OCI-LY7 (cell line): Measurements from ENCODE around the gene C17orf67. TPM values are rescaled to one million over a fixed set of nuclear protein-coding genes. Genes with fewer than 3 reads are reported as not detected.

Experiments used
- BruUV-seq: library from RNA; stranded (reverse); fragments of 400-500 nt; replicated peaks from 2 replicates; lab custom pipeline; 2021; lab: Mats Ljungman, UMichigan
- CTCF ChIA-PET: fragments of 300-600 bp; sonication (Branson Sonifier 250); formaldehyde crosslinking; loops from one replicate; lab custom pipeline; 2022; ENCODE audit warnings: antibody characterized with exemption; ENCODE audit not compliant: unreplicated experiment; lab: Charles Lee
- POLR2A ChIA-PET: fragments of 300-600 bp; sonication (Branson Sonifier 250); formaldehyde crosslinking; loops from one replicate; lab custom pipeline; 2022; ENCODE audit warnings: antibody characterized with exemption; lab: Charles Lee
- DNase-seq: peaks from one replicate; pipeline ENCODE4 v3.0.0-alpha.2; 2015; ENCODE audit warnings: low spot score
- H2AFZ ChIP-seq: fragments of 200-600 bp; sonication (generic), shearing (Covaris generic); 2 replicates; pipeline ENCODE4 v1.6.1; 2014; ENCODE audit warnings: mild to moderate bottlenecking, antibody characterized with exemption, low read length, moderate library complexity
- H3K27ac ChIP-seq: fragments of 200-600 bp; sonication (generic); 2 replicates; pipeline ENCODE4 v1.5.1; 2014; ENCODE audit warnings: mixed run types, low read depth, mild to moderate bottlenecking, moderate library complexity, low read length, inconsistent platforms; ENCODE audit not compliant: poor library complexity, severe bottlenecking
- H3K36me3 ChIP-seq: fragments of 200-600 bp; sonication (generic); 2 replicates; pipeline ENCODE4 v1.6.1; 2014; ENCODE audit warnings: mild to moderate bottlenecking, antibody characterized with exemption, low read length, moderate library complexity, mixed read lengths; ENCODE audit not compliant: insufficient read depth
- H3K4me1 ChIP-seq: fragments of 200-600 bp; sonication (generic); 2 replicates; pipeline ENCODE4 v1.5.1; 2014; ENCODE audit warnings: mild to moderate bottlenecking, low read length; ENCODE audit not compliant: insufficient read depth, poor library complexity, severe bottlenecking
- H3K4me2 ChIP-seq: fragments of 200-600 bp; sonication (generic); 2 replicates; pipeline ENCODE4 v1.6.1; 2014; ENCODE audit warnings: mild to moderate bottlenecking, low read length
- H3K4me3 ChIP-seq: fragments of 200-600 bp; sonication (generic); 2 replicates; pipeline ENCODE4 v1.5.1; 2014; ENCODE audit warnings: mild to moderate bottlenecking, low read depth, low read length; ENCODE audit not compliant: poor library complexity, severe bottlenecking
- H3K79me2 ChIP-seq: fragments of 200-600 bp; sonication (generic); 2 replicates; pipeline ENCODE4 v1.6.1; 2016; ENCODE audit warnings: low read depth, mild to moderate bottlenecking, low read length, moderate library complexity, mixed read lengths; ENCODE audit not compliant: insufficient read depth
- H3K9me2 ChIP-seq: fragments of 200-600 bp; sonication (generic); 2 replicates; pipeline ENCODE4 v1.6.1; 2016; ENCODE audit warnings: mild to moderate bottlenecking, low read length, mixed read lengths; ENCODE audit not compliant: insufficient read depth
- H3K9me3 ChIP-seq: fragments of 200-600 bp; sonication (generic); 2 replicates; pipeline ENCODE4 v1.6.1; 2014; ENCODE audit warnings: mild to moderate bottlenecking, mixed run types, low read length, mixed read lengths
- H4K20me1 ChIP-seq: fragments of 200-600 bp; sonication (generic); 2 replicates; pipeline ENCODE4 v1.6.1; 2014; ENCODE audit warnings: mild to moderate bottlenecking, antibody characterized with exemption, low read length, moderate library complexity, mixed read lengths; ENCODE audit not compliant: insufficient read depth
- EZH2phosphoT487 ChIP-seq: fragments of 200-600 bp; sonication (generic); IDR thresholded peaks from 2 replicates; pipeline ENCODE4 v1.6.1; 2018; ENCODE audit warnings: low read depth, borderline replicate concordance, mild to moderate bottlenecking, mixed run types, antibody characterized with exemption, low read length, moderate library complexity, mixed read lengths
- intact Hi-C: fragments of 100-400 bp; cut with micrococcal nuclease; formaldehyde crosslinking; loops from one replicate; pipeline ENCODE4 v1.10.0; 2022; ENCODE audit not compliant: unreplicated experiment
- total RNA-seq, 2 experiments: library from RNA; depleted of rRNA in 1 of 2; stranded (reverse); fragments of >200 nt in 1 of 2; shearing (Covaris generic) in 1 of 2; gene quantifications; 2 replicates each; pipeline ENCODE4 v1.2.3, GENCODE V29; 2014 to 2022
- TF ChIP-seq, protein P1 (sequence below): fragments of 200-600 bp; sonication (generic); conservative IDR thresholded peaks from 2 replicates; pipeline ENCODE4 v1.5.1; 2014; ENCODE audit warnings: mild to moderate bottlenecking, antibody characterized with exemption, low read length, moderate library complexity, mixed read lengths

C17orf67 gene
- total RNA-seq, 2 experiments from 2014 or later, result 5.2 to 5.4 TPM

- no peaks in the 10 kb centered on the region for H3K9me2 ChIP-seq
- intact Hi-C loops, result no loop called here
- H3K9me3 ChIP-seq, result no peaks in the 10 kb centered on the region
- CTCF ChIA-PET, result no interaction called here
- H3K27ac ChIP-seq, result no peak overlapping the region
- POLR2A ChIA-PET, result interaction anchor here (1.1 kb wide), 1 partner anchor 11 kb away, joined by 3 read pairs; no protein-coding TSS in a partner anchor
- no peak overlapping the region for H2AFZ ChIP-seq
- H3K4me2 ChIP-seq, result no peak overlapping the region
- BruUV-seq, result no TSS peak
- no peaks in the 10 kb centered on the region for H3K4me1 ChIP-seq
- H4K20me1 ChIP-seq, result no peaks in the 10 kb centered on the region
- TF ChIP-seq, protein P1, sequence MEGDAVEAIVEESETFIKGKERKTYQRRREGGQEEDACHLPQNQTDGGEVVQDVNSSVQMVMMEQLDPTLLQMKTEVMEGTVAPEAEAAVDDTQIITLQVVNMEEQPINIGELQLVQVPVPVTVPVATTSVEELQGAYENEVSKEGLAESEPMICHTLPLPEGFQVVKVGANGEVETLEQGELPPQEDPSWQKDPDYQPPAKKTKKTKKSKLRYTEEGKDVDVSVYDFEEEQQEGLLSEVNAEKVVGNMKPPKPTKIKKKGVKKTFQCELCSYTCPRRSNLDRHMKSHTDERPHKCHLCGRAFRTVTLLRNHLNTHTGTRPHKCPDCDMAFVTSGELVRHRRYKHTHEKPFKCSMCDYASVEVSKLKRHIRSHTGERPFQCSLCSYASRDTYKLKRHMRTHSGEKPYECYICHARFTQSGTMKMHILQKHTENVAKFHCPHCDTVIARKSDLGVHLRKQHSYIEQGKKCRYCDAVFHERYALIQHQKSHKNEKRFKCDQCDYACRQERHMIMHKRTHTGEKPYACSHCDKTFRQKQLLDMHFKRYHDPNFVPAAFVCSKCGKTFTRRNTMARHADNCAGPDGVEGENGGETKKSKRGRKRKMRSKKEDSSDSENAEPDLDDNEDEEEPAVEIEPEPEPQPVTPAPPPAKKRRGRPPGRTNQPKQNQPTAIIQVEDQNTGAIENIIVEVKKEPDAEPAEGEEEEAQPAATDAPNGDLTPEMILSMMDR, result no peak
- TF ChIP-seq EZH2phosphoT487, result no peak
- H3K4me3 ChIP-seq, result no peak overlapping the region
- H3K36me3 ChIP-seq, result no peaks in the 10 kb centered on the region
- no peaks in the 10 kb centered on the region for H3K79me2 ChIP-seq
- DNase-seq, result no peak
Measured at GRCh38 chr17:56815711-56816110, 18.0 kb downstream of the C17orf67 start.

GRCh38 chr17:56812901-56813388 is 20.8 kb downstream of the C17orf67 start:
- CTCF ChIA-PET, result no interaction called here
- POLR2A ChIA-PET, result interaction anchor here (0.6 kb wide), 1 partner anchor 139 kb away, joined by 4 read pairs; no protein-coding TSS in a partner anchor
- intact Hi-C loops, result no loop called here
- Histone ChIP-seq H3K9me3 (no peaks in the 10 kb centered on the region), H3K4me1 (no peaks in the 10 kb centered on the region), H3K36me3 (no peaks in the 10 kb centered on the region), H3K4me2 (no peak overlapping the region), H3K27ac (no peak overlapping the region), H4K20me1 (no peaks in the 10 kb centered on the region), H3K4me3 (no peak overlapping the region), H3K79me2 (no peaks in the 10 kb centered on the region), H3K9me2 (no peaks in the 10 kb centered on the region), H2AFZ (no peak overlapping the region)
- BruUV-seq, result no TSS peak
- no peak for TF ChIP-seq EZH2phosphoT487
- TF ChIP-seq, protein P1, result no peak
- DNase-seq, result no peak

DNA sequence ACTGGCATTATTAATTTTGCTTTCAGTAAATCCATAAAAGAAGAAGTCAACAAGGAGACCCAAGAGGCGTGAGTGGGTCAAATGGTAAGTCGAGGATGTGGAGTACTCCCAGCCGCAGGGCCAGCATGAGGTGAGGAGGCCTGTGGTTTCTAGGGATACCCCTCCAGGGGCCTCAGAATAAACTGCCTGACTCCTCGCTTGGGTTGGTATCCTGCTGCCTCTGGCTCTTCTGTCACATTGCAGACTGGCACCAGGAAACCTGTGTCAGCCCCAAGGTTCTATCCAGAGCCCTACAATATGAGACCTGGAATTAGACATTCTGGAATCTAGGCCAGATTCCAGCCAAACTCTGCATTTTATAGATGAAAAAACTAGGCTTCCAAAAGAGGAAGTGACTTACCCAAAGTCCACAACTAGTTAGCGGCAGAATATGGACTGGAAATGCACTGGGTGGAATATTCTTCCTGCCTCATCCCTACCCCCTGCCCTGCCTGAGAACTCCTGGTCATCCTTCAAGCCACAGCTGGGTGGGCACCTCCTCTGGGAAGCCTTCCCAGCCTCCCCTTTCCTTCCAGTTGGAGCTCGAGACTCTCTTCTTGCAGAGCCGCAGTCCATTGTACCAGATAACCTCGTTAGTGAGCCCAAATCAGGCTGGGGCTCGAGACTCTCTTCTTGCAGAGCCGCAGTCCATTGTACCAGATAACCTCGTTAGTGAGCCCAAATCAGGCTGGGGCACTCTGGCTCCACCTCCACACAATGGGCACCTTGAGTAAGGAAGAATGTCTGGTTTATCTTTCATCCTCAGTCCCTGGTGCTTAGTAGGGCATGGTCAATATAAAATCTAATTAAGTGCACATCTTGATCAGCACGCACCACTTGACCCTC is 22.6 kb downstream of the C17orf67 start:
- Histone ChIP-seq H4K20me1 (no peaks in the 10 kb centered on the region), H3K79me2 (no peaks in the 10 kb centered on the region), H3K27ac (no peak overlapping the region), H3K4me2 (no peak overlapping the region), H3K9me2 (no peaks in the 10 kb centered on the region), H2AFZ (no peak overlapping the region), H3K36me3 (no peaks in the 10 kb centered on the region), H3K9me3 (no peaks in the 10 kb centered on the region), H3K4me1 (no peaks in the 10 kb centered on the region), H3K4me3 (no peak overlapping the region)
- CTCF ChIA-PET, result no interaction called here
- no peak for DNase-seq
- POLR2A ChIA-PET, result no interaction called here
- no peak for TF ChIP-seq EZH2phosphoT487
- TF ChIP-seq, protein P1, result no peak
- intact Hi-C loops, result no loop called here
- BruUV-seq, result no TSS peak
